GM18519 (cell line): ENCODE measurements around the gene RNF4.
"Not testable (repeated sequence)": the region's sequence is repeated elsewhere in the genome, so short reads cannot be mapped to it uniquely, and the experiment has no call there.

Experiments used
- ATAC-seq: cut with Tn5 transposase; IDR thresholded peaks from one replicate; pipeline ENCODE4 v1.9.1; 2021; ENCODE audit warnings: mild to moderate bottlenecking, moderate library complexity; ENCODE audit not compliant: unreplicated experiment, low FRiP score

RNF4 gene

DNA sequence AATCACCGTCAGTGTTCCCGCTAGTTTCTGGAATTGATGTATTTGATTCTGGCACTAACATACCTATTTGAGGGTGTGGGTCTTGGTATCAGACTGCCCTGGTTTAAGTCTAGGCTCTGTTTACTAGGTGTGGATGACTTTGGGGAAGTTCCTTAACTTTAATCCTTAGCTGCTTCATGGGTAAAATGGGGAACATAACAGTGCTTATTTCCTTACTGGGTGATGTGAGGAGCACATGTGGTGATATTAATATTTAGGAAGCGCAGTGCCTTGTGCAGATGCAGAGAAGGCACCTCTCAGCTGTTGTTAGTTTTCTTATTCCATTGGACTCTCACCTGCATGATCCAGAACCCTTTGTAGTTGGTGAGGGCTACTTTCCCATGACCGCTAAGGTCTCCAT lies 17.1 kb downstream of the RNF4 start:
- ATAC-seq, result no peak

GRCh38 chr4:2486981-2487380 lies 18.1 kb downstream of the RNF4 start:
- ATAC-seq, result no peak

DNA sequence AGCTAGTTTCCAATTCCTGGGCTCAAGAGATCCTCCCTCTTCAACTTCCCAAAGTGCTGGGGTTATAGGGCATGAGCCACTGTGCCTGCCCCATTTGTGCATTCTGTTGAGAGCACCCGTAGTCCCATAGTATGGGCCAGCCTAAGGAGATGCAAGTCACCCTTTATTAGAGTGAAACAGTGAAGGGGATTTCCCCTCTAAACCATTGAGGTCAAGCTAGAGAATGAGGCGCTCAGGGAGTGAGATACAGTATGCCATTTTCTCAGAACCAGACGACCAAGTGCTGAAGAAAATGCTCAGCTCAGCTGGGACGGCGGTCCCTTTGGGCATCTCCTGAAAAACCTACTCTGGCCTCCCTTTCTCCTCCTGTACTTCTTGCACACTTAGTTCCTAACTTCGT lies 18.7 kb downstream of the RNF4 start:
- no peak for ATAC-seq

DNA sequence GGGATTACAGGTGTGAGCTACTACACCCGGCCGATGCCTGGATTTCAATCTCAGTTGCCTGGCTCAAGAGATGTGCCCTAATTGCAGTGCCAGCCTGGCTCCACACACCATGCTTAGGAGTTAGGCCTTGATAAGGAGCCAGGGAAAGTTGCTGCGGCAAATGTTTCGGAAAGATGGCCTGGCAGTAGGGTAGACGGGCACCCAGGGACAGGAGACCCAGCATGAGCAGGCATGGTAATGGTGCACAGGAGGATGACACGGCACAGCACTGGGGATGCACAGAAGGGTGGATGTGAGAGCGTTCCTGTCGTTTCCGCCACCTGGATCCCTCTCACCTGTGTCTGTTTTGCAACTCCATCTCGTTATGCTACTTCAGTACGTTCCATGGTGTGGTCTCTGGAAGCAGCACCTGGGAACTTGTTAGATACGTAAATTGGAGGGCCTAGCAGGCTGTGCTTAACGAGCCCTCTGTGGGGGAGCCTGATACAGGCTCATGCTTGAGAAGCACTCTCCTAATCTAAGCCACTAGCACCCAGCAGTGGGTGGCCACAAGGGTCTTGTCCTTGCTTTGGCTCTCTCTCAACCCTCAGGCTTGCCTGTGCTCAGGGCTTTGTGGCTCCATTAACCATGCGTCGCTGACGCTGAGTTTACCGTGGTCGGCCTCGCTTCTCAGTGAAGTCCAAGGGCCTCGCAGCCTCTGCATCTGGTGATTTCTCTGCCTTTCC lies 20.3 kb downstream of the RNF4 start:
- ATAC-seq, result no peak

DNA sequence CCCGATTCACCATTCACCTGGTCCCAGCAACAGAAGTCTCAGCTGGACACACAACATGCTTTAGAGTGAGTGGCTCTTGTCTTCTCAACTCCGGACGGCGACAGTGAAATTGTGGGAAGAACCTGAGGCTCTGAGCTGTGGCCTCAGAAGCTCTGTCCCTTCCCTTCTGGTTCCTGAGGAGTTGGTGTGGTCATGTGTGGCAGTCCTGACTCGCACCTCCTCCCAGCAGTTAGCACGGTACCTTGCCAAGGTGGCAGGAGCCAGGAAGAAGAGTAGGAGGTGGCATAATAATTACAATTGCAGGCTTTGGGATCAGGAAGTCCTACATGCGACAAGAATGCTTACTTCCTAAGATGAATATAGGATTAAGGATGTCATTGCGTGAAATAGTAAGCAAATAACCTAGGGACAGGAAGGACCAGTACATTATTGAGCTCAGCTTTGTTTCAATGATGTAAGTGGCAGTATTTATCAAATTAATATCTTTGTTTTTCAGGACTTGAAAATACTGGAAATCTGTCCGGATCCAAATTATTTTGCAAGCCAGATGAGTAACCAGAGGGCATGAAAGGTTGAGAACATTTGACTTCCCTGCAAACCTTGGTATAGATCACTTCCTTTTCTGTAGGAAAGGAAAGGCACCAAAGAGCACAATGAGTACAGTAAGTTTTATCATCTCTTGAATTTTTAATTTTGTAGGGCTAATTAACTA lies 21.1 kb downstream of the RNF4 start:
- ATAC-seq, result no peak

GRCh38 chr4:2492970-2493369 lies 24.1 kb downstream of the RNF4 start:
- no peak for ATAC-seq

- no peak for ATAC-seq
Measured at GRCh38 chr4:2494992-2495391, 26.1 kb downstream of the RNF4 start.

GRCh38 chr4:2497324-2497723 lies 28.4 kb downstream of the RNF4 start:
- no peak for ATAC-seq

DNA sequence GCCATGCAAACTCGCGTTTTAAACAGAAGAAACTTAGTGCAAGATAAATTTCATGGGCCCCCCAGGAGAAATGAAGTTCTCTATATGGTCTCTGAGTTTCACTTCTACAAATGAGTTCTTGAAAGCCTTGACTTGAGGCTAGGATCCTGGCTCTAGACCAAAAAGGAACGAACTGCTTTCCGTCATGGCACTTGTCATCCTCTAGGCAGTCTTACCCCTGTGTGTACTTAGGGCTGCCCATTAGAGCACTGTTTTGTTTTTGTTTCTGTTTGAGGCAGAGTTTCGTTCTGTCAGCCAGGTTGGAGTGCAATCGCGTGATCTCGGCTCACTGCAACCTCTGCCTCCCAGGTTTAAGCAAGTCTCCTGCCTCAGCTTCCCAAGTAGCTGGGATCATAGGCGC lies 29.0 kb downstream of the RNF4 start:
- ATAC-seq, result peak; percentile 79

DNA sequence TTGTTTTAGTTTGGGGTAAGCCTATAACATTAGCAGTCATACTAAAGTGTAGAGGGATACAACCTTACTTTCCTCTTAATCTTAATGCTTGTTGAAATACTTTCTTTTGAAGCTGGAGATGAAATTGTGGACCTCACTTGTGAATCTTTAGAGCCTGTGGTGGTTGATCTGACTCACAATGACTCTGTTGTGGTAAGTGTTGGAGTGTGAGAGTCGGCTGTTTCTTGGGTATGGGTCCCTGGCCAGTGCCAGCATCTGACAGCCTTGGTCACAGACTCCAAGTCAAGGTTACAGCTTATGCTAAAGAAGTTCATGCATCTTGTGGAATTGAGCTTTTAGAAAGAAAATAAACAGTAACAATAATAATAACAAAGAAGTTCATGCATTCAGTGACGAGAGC lies 31.6 kb downstream of the RNF4 start:
- no peak for ATAC-seq

DNA sequence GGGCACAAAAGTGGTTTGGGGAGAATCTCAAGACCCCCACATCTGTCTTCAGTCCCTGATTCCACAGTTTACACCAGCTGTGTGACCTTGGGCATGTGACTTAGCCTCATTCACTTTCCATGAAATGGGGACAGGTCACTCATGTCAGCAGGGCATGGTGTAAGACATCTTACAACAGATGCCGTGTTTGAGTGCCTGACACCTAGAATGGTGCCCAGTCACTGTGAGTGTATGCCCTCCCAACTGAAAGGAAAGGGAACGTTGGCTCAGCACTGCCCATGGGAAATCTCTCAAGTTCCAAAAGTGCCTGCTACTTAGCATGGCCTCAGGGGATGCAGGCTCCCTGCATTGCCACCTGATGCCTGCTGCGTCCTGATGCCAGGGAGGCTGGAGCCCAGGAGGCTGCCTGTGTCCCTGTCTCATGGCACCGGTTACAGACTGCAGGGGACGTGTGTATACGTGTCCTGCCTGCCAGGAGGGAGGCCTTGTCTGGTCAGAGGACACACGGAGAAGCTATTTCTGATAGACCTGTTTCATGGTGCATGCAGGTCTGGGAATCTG lies 32.2 kb downstream of the RNF4 start:
- no peak for ATAC-seq

- no peak for ATAC-seq
Measured at GRCh38 chr4:2503809-2504208, 34.9 kb downstream of the RNF4 start.

DNA sequence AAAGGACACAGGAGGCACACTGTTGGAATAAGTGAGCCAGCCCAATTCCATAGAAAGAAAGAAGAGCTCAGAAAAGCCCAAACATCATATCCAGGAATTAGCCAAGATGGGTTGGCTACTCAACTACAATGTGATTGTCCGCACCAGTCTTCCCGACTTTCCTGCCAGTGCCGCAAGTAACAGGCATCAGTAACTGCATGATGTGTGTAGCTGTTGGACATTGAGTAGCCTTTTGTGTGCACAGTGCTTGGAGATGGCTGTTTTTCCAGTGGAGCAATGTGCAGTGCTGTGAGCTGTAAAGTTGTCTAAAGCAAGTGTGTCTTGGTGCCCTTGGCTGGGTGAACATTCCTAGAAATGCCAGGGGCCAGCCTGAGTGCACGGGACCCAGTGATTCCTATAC lies 38.4 kb downstream of the RNF4 start:
- ATAC-seq, result no peak

DNA sequence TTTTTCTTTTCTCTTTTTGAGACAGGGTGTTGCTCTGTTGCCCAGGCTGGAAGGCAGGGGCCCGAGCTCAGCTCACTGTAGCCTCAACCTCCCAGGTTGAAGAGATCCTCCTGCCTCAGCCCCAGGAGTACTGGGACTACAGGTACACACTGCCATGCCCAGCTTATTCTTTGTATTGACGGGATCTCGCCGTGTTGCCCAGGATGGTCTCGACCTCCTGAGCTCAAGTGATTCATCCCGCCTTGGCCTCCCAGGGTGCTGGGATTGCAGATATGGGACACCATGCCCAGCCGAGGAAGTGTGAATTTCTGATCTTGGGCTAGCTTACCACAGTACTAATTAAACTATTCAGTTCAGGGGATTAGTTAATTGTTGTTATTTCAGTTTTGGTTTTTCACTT lies 38.9 kb downstream of the RNF4 start:
- no peak for ATAC-seq

- ATAC-seq, result no peak
Measured at GRCh38 chr4:2510351-2511259, 41.7 kb downstream of the RNF4 start.

GRCh38 chr4:2511645-2512131 lies 42.8 kb downstream of the RNF4 start:
- no peak for ATAC-seq

GRCh38 chr4:2512396-2513135 lies 43.7 kb downstream of the RNF4 start:
- ATAC-seq, result no peak

DNA sequence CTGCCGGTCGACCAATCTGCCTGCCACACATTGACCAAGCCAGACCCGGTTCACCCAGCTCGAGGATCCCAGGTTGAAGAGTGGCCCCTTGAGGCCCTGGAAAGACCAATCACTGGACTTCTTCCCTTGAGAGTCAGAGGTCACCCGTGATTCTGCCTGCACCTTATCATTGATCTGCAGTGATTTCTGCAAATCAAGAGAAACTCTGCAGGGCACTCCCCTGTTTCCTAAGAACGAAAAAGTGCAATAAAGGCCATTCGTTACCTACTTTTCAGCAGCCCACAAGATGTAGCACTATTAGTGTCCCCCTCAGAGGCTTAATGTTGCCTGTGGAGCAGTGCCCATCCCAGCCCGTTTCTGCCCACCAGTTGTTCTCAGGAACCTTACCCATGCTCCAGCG lies 45.3 kb downstream of the RNF4 start:
- ATAC-seq, result not testable (repeated sequence)

DNA sequence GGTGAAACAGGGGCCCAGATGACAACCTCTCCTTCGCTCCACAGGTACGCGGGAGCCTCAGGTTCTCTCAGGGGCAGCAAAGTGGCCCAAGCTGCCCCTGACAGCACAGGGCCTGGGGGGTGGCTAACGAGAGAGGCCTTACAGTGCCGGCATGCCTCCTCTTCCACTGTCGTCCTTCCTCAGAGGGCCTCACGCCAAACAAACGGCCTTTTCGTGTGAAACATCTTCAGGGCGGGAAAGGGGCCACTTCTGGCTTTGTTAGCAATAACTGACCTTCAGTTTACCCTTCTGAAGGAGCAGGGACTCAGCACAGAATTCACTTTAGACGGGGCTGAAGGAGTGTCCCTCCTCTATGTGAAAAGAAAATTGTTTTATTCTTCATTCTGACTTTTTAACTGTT lies 46.0 kb downstream of the RNF4 start:
- not testable (repeated sequence) for ATAC-seq
